Stimulated activated CD8-positive, alpha-beta memory T cell treated with anti-CD3 and anti-CD28 coated beads, Interleukin-15, amount 100 ng/mL, for 1 hour (primary cell): ENCODE measurements around the gene OGFOD3.

Source experiments
- DNase-seq: peaks from one replicate; pipeline ENCODE4 v3.0.0-alpha.2; 2020; ENCODE audit warnings: low read depth

OGFOD3 gene

DNA sequence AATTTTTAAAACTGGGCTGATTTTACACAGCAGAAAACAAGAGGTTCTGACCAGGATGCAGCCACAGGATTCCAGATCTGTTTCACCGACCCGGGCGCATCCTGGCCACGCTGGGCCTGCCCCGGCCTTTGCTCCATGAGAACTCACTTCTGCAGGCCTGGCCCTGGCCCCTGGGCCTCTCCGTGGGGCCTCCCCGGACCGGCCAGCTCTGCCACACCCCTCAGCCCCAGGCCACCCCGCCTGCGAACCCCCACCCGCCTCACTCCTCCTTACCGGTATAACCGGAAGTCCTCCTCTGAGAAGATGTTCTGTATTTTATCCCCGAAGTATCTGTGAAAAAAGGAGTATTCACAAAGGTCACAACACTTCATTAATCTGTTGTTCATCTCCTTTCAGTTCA lies 13.3 kb downstream of the OGFOD3 start:
- no peak for DNase-seq

DNA sequence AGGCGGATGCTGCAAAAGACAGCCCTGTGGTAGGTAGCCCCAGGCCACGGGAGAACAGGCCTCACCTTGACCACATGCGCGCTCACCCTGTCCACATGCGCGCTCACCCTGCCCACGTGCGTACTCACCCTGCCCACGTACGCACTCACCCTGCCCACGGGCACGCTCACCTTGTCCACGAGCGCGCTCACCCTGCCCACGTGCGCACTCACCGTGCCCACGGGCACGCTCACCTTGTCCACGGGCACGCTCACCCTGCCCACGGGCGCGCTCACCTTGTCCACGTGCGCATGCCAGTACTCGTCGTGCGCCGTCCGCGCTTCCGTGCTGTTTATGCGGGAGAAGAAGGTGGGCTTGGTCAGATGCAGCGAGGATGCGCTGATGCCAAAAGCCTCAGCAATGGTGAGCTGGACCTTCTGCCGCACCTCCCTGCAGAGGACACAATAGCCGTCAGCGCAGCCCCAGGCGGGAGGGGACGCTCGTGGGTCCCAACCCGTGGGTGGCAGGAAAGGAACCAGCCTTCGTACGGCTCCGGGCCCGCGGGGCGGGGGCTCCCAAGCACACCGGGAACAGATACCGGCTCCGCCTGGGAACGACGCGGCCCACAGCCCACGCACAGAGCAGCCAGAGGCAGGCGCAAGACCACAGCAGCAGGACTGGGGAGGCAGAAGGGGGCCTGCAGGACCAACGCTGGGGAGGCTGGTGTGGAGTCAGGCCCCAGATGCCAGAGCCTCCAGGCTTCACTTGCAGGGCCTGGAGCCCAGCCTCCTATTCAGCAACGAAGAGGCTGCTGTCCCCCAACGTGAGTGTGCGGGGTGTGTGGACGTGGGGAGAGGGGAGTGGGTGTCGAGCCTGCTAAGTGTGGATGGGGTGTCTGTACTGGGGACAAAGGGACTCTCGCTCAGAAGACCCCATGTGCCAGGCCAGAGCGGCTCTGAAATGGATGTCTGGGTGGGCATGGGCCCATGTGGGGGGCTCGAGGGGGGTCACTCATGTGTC lies 14.4 kb downstream of the OGFOD3 start:
- no peak for DNase-seq

DNA sequence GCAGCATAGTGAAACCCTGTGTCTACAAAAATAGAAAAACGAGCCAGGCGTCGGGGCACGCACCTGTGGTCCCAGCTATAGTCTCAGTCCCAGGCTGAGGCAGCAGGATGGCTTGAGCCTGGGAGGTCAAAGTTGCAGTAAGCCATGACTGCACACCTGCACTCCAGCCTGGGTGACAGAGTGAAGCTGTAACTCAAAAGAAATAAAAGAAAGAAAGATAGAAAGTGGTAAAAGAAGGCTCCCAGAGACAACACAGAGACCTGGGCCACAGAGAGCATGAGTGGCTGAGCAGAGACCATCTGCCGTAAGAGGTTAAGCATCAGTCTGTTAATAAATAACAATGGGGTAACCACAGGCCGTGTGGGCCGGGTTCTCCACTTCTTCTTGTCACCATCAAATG lies 15.5 kb downstream of the OGFOD3 start:
- DNase-seq: no peak

DNA sequence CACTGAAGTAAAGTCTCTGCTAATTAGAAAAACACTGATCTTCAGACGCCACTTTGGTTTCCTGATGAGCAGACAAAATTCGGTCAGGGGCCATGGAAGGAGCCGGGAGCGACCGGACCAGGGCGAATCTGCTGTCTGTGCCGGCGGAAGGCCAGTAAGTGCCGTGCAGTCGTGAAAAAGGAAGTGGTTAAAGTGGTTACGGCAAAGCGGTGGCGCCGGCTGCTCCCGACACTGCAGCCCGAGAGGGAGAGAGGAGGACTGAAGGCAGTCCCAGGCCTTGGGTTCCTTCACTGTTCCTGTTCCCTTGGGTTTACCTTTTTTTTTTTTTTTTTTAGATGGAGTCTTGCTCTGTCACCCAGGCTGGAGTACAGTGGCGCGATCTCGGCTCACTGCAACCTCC lies 17.6 kb downstream of the OGFOD3 start:
- DNase-seq: peak; percentile 16

DNA sequence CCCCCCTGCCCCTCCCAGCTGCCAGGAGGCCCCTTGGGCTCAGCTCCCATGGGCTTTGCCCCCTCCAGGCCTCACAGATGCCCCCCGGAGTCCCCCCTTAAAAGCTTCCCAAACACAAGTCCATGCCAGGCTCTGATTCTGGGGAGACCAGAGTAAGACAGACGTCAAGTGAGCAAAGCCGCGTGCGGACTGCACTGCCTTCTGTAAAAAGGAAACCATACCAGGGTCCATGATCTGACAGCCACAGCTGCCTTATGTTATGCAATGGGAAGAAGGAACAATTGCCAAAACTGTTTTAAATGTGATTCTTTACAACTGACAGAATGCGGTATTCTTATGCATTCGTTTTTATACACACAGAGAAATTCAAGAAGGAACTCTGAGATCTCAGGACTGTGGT lies 18.2 kb downstream of the OGFOD3 start:
- no peak for DNase-seq

DNA sequence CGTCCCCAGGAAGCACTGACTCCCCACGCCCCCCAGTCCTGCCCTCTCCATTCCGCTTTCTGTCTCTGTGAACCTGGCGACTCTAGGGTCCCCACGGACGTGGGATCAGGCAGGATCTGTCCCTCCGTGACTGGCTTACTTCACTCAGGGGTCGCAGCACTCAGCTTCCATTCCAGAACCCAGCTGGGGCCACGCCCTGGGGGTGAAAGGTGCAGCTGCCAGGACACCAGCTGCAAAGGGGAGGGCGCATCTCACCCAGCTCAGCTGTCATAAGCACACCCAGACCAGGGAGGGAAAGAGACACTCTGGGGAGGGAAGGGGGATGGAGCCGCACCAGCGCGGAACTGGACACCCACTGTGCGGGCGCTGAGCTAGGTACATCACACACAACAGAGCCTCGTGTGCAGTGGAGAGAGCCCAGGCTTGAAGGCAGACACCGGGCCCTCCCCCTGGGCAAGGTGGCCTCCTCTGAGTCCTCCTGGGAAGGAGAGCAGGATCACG lies 18.7 kb downstream of the OGFOD3 start:
- no peak for DNase-seq

DNA sequence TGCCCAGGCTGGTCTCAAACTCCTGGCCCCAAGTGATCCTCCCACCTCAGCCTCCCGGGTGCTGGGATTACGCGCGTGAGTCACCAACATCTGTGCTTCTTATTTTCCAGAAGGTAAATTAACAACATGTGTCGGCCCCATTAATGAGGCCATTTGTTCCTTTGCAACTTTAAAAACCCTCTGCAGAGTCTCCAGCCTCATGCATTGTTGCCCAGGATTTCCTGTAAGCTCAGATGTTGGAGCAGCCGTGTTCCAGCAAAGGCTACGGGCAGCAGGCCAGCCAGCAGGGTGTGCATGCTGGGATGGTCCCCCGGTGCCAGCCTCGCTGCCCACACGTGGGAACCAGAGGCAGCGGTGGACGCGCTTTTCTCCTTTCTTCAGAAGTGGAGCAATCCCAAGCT lies 19.3 kb downstream of the OGFOD3 start:
- no peak for DNase-seq

DNA sequence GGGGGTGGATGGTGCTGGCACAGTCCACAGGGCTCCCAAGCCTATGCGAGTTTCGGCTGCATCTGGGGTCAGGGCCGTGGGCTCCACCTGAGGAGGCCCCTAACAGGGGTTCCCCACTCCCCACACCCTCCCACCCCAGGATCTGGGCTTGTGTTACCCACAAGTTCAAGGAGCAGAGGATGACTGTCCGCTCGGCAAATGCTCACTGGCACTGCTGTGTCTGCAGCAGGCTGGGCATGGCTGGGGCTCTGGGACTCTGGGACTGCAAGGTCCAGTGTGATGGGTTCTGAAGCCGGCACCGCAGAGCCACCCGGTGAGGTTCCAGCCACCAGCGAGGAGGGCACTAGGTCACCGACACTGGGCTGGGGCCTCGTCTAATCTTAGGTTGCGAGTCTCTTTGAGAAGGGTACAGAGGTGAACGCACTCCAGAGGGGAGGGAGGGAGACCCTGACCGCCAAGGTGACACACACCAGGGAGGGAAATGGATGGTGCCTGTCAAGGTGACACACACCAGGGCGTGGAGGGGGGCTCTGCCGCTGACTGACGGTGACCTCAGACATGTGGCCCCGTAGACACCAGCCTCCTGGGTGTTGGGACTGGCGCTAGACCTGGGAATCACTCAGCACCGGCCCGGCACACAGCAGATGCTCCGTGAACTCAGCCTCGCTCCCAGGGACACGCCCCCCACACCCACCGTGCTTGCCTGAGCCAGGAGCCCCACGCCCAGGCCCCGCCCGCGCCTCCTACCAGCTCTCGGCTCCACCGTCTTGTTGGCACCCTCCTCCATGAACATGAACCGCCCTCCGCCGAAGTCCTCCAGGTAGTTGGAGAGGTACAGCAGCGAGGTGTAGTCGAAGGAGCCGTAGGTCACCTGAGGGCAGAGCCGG lies 20.7 kb downstream of the OGFOD3 start:
- no peak for DNase-seq

DNA sequence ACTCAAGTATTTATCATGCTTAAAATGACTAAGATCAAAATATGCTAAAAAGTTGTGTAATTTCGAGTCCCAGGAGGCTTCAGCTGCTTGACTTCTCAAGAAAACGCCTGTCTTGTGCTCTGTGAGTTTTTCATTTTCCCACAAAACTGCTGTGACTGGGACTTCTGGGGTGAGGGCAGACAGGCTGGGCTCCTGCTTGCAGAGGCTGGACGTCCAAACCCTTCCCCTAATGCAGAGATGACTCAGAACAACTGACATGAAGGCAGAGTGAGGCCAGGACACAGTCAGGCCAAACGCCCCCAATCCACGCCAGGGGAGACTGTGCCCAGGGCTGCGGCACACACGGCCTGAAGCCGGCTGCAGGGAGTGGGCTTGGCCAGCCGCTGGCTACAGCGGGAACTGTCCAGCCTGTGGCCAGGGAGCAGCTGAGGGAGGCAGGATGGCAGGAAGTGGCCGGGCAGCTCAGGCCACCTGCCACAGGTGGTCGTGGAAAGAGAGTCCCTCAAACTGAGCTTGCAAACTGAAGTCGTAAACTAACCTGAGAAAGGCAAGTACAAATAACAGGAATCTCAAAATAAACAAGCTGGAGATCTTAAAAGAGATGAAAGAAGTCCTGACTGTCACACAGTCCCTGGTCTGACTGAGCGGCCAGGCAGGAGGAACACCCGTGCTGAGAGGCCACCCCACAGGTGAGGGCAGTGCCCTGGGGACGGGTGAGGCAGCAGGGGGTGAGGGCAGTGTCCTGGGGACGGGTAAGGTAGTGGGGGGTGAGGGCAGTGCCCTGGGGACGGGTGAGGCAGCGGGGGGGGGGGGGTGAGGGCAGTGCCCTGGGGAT lies 21.6 kb downstream of the OGFOD3 start:
- no peak for DNase-seq

DNA sequence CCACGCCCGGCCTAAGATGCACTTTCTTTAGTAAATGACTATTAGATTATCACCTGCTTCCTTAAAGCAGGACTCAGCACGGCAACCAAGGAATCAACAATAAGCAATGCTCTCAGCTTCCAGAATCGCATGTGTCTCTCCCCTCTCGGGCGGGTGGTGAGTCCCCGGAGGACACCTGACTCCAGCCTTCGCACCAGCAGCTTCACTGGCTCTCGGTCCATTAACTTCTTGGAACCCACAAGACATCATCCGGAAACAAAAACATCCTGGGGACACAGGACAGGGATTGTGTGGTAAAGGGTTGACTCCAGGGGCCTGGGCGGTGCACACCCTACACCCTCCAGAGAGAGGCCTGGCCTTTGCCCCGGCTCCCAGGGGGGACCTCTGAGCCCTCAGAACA lies 24.1 kb downstream of the OGFOD3 start:
- no peak for DNase-seq

DNA sequence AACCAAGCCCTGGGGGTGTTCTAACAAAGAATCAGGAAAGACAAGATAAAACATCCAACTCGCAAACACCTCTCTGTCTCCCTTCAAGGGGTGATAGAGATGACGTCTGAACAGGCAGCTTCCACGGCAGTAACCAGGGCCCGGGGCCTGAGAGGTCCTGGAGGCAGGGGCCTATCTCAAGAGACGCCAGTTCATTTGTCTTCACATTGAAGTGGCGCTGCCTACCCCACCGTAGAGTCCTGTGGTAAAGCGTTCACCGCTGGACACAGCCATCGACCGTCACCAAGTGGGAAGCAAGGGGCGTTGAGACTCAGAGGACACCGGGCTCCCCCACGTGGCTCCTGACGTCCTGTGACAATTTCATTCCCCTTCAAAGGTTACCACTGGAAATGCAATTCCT lies 25.4 kb downstream of the OGFOD3 start:
- DNase-seq: no peak

DNA sequence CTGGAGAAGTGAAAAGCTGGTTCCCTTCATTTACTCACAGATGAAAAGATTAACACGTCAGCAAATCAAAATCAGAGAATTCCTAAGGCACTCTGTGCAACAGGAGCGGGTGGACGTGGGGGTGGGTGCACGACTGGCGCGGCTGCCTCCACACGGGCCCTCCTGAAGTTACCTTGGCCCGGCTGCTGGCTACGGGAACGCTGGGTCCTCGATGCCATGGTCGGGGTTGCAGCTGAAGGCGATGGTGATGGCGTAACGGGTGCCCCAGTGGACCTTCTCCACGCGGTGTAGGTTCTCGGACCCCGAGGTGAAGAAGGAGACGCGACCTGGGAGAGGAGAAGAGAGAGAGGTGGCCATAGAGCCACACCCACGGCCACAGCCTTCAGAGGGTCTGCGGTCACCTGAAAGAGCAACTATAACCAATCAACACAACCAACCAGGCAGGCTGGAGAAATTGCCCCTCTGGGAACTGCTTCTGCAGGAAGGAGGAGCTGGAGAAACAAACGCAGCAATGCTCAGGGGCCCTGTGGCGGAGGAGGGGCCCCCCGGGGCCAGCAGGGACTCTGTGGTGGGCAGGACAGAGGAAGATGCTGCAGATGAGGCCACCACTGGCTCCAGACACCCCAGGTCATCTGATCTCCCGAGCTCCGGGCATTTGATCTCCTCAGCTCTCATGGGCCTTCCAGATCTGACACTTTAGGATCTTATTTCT lies 26.0 kb downstream of the OGFOD3 start:
- no peak for DNase-seq

DNA sequence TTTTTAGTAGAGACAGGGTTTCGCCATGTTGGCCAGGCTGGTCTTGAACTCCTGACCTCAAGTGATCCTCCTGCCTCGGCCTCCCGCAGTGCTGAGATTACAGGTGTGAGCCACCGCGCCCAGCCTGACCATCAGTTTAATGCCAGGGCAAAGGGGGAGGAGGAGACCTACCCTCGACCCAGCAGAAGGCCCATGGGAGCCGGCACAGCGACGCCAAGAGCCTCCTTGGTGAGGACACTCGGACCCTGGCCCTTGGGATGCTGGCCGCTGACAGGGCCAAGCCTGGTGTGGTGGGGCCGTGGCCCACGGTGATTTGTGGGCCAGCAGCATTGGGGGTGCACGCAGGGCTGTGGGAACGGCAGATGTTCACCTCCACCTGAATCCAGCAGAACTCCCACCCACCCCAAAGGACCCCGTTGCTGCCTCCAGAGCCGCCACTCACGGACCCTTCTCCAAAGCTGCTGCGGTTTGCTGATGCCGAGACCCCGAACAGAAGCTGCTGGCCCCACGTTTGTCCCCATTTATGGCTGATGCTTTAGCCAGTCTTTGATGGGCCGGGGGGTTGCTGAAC lies 26.8 kb downstream of the OGFOD3 start:
- DNase-seq: no peak

DNA sequence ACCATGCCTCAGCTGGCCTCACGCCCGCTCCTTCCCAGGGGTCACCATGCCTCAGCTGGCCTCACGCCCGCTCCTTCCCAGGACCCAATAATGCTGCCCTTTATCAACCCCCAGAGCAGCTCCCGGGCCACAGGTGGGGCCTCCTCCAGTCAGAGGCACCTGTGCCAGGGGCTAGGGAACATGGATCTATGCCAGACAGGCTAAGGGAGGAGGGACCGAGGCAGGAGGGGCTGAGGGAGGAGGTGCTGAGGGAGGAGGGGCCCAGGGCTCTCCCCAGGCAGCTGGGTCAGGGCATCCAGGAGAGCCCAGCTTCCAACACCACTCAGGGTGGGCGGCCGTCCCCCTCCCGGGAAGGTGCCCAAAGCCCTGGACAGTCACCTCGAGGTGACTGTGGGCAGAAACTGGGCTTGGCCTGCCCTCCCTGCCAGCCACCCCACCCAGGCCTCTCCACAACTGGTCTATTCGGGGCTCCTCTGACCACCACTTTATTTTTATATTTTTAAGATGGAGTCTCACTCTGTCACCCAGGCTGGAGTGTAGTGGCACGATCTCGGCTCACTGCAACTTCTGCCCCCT lies 27.4 kb downstream of the OGFOD3 start:
- no peak for DNase-seq

DNA sequence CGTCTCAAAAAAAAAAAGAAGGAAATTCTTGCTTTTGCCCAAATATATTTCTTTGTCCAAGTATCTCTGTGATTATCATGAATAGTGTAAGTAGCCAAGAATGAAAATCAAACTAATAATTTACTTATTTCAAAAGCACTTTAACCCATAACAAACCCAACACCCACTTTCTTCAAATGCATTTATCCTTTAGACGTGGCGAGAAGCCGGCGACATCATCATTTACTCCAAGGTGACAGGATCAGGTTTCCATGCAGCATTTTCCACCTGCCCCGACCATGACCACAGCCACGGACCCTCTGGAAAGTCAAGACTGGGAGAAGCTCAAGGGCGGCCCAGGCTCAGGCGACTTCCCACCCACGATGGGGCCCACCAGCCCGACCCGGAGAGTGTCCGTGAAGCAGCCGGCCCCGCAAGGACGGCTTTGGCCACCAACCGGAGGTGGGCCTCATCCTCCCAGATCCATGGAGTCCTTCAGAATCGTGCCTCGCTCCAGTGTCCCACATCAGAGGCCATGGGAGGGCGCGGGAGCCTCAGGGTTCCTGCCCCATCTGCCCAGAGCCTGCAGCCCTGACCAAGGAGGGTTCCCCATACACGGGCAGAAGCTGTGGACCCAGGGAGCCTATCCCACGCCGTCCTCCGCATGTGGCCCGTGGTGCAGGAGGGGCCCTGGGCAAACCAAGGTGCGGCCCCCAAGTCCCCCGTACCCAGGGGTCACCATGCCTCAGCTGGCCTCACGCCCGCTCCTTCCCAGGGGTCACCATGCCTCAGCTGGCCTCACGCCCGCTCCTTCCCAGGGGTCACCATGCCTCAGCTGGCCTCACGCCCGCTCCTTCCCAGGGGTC lies 28.1 kb downstream of the OGFOD3 start:
- no peak for DNase-seq

DNA sequence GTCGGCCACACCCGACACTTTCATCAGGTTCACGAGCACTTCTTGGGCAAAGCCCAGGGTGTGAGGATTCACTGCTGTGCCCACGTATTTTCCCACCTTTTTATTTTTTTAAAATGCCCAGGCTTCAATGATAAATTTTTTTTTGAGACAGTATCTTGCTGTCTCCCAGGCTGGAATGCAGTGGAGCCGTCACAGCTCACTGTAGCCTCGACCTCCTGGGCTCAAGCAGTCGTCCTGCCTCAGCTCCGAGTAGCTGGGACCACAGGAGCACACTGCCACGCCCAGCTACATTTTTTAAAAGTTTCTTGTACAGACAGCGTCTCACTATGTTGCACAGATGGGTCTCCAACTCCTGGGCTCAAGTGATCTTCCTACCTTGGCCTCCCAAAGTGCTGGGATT lies 29.0 kb downstream of the OGFOD3 start:
- no peak for DNase-seq

DNA sequence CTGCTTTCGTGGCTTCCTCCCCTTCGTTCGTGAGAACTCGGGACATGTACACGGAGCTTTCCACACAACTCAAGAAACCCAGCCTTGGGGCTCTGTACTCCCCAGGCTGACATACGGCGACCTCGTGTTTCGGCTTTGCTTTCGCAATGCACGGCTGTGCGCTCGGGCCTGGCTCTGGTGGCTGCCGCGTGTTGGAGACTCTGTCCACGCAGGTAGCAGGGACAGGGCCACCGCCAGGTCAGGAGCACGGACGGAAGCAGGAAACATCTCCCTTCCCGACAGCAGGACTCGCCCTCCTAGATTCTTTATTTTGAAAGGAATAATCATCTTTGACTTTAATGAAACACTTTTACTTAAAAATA lies 29.5 kb downstream of the OGFOD3 start:
- DNase-seq: no peak

DNA sequence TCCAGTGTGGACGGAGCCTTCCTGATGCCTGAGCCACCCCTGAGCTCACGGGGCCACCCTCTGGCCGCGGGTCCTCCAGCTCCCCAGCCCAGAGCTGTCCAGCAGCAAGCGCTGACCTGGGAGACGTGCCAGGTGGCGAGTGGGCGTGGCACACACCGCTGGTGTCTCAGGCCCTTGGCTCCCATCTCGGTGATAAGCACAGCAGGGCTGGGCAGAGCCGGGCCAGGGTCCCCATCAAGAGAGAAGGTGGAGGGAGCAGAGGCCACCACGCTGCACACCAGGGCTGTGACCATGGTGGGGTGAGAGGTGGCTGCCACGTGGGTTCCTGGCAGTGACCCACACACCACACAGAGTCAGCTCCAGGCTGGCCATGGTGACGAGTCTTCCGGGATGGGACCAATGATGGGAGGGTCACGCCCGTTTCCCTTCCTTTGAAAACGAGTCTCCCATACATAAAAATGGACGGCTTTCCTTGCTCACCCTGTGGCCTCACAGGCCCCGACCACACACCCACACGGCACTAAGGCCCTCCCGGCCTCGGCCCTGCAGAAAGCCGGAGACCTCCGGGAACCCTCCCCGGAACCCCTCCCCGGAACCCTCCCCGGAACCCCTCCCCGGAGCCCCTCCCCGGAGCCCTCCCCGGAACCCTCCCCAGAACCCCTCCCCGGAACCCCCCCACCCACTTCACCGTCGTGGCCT lies 30.0 kb downstream of the OGFOD3 start:
- no peak for DNase-seq

DNA sequence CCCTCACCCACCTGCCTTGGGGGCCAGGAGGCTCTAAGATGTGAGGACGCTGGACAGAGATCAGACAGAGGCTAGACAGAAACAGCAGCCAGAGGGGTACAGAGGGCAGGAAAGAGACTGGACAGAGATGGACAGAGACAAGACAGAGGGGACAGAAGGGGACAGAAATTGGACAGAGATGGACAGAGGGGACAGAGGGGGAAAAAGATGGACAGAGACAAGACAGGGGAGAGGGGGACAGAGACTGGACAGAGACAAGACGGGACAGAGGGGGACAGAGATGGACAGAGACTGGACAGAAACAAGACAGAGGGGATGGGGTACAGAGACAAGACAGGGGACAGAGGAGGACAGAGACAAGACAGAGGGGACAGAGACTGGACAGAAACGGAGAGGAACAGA lies 30.7 kb downstream of the OGFOD3 start:
- no peak for DNase-seq
